ENCODE results near the gene TMEM61. TPM values are rescaled to one million over a fixed set of nuclear protein-coding genes. Genes with fewer than 3 reads are reported as not detected.
"Not testable (repeated sequence)": the region's sequence is repeated elsewhere in the genome, so short reads cannot be mapped to it uniquely, and the experiment has no call there.

TMEM61 gene
- not detected for total RNA-seq

DNA sequence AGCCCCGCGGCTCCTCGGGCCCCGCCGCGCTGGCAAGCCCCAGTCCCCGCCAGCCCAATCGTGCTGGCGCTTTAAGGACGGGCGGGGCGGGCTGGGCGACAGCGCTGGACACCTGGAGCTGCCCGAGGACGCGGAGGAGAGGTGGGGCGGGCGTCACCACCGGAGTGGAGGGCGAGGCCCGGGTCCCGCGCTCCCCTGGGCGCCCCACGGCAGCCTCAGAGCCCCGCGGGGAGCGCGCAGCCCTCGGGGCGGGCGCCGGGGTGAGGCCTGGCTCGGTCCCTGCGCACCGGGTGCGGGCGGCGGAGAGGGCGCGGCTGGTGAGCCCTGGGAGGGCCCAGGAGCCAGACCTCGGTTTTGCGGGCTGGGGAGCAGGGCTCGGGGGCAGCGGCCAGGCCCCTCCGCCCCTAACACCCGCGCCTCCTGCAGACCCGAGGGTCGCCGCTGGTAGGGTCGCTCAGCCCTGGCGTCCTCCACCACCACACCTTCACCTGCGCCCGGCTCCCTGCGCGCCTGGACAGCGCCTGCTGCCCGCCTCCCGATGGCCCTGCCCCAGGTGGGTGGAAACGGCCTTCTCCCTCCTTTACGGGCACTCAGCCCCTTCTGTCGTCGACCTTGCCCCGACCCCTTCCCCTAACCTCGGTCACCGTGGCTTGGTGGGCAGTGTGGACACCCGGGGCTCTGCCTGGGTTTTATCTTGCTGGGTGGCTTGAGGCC lies at the start of gene TMEM61:
Gene TMEM61 (plus strand): TSS at position 101 of the 714 bp plus-strand sequence. CDS start 438 bp downstream, at position 539.
- no peaks in the 10 kb centered on the region for H3K9me3 Mint-ChIP-seq (ENCODE audit: insufficient read depth)
- no peak within 1 kb of the TSS for H3K4me3 Mint-ChIP-seq
- H3K27me3 Mint-ChIP-seq (ENCODE audit: low read depth), result peaks cover 46% of the 10 kb centered on the region
- DNase-seq (no peak), ATAC-seq (peak; percentile 23)
- H3K36me3 Mint-ChIP-seq (ENCODE audit: low read depth), result no peaks in the 10 kb centered on the region
- POLR2A ChIA-PET, result no interaction called here
- H3K4me1 Mint-ChIP-seq (ENCODE audit: low read depth), result no peaks in the 10 kb centered on the region
- no peak within 1 kb of the TSS for H3K27ac Mint-ChIP-seq
- CTCF ChIA-PET, result no interaction called here

DNA sequence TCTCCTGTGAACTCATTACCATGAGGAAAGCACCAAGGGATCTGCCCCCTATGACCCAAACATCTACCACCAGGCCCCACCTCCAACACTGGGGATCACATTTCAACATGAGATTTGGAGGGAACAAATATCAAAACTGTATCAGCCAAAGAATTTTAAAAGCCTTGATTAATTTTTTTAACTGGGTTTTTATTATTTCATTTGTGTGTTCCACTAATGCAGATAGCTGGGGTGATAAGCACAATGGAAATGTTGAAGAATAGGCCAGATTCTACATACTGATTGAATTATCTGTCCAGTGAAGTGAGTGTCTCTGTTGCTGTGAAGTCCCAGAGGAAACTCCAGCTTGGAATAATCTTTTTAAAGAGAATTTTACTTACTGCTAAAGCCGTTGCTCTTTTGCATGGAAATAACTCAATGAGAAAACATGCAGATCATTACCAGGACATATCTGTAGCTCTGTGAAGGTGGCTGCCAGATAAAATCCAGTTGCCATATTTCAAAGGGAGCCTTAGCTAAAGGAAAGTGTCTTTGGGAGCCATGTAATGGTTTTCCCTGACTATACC lies 49.1 kb upstream of the TMEM61 start:
- Mint-ChIP-seq H3K27me3 (ENCODE audit: low read depth) (peaks cover 16% of the 10 kb centered on the region), H3K4me3 (no peak overlapping the region), H3K9me3 (ENCODE audit: insufficient read depth) (no peaks in the 10 kb centered on the region), H3K27ac (no peak overlapping the region), H3K4me1 (ENCODE audit: low read depth) (no peaks in the 10 kb centered on the region), H3K36me3 (ENCODE audit: low read depth) (no peaks in the 10 kb centered on the region)
- ChIA-PET CTCF (interaction anchor here (1.4 to 5.3 kb wide), 4 partner anchors 12 to 64 kb away, joined by 4 to 36 read pairs (median 7); no protein-coding TSS in a partner anchor), POLR2A (no interaction called here)
- ATAC-seq (no peak), DNase-seq (no peak)

DNA sequence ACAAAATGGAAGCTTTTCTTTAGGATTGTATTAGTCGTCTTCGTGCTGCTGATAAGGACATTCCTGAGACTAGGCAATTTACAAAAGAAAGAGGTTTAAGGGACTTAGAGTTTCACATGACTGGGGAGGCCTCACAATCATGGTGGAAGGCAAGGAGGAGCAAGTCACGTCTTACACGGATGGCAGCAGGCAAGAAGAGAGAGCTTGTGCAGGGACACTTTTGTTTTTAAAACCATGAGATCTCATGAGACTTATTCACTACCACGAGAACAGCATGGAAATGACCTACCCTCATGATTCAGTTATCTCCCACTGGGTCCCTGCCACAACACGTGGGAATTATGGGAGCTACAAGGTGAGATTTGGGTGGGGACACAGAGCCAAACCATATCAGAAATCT lies 46.3 kb upstream of the TMEM61 start:
- H3K27me3 Mint-ChIP-seq (ENCODE audit: low read depth), result peaks cover 26% of the 10 kb centered on the region
- H3K27ac Mint-ChIP-seq; H3K9me3 Mint-ChIP-seq (ENCODE audit: insufficient read depth); ATAC-seq; H3K4me1 Mint-ChIP-seq (ENCODE audit: low read depth); POLR2A ChIA-PET; H3K4me3 Mint-ChIP-seq; H3K36me3 Mint-ChIP-seq (ENCODE audit: low read depth); DNase-seq: not testable (repeated sequence)
- CTCF ChIA-PET, result interaction anchor here (1.6 kb wide), 1 partner anchor 11 kb away, joined by 11 read pairs; no protein-coding TSS in a partner anchor

DNA sequence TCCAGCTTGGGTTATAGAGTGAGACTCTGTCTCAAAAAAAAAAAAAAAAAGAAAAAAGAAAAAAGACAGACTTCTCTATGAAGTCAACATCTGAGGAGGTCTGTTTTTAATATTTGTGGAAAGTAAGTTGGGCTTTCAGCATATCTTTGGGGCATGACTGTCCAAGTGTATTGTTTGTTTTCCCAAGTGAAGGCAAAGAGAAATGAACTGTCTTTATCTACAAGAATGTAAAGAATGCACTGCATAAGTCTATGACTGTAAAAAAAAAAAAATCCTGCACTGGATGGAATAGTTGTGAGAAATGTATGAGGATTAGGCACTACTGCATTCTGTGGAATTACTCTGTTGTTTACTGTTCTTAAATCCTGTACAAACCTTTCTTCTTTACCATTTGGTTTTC lies 45.6 kb upstream of the TMEM61 start:
- H3K4me1 Mint-ChIP-seq (ENCODE audit: low read depth), result peaks cover 9% of the 10 kb centered on the region
- H3K9me3 Mint-ChIP-seq (ENCODE audit: insufficient read depth), result no peaks in the 10 kb centered on the region
- ChIA-PET CTCF (interaction anchor here (1.3 to 1.6 kb wide), 3 partner anchors 10 to 61 kb away, joined by 3 to 11 read pairs (median 4); no protein-coding TSS in a partner anchor), POLR2A (no interaction called here)
- ATAC-seq (no peak), DNase-seq (no peak)
- peaks cover 23% of the 10 kb centered on the region for H3K27me3 Mint-ChIP-seq (ENCODE audit: low read depth)
- no peak overlapping the region for H3K4me3 Mint-ChIP-seq
- H3K36me3 Mint-ChIP-seq (ENCODE audit: low read depth), result no peaks in the 10 kb centered on the region
- H3K27ac Mint-ChIP-seq, result no peak overlapping the region

GRCh38 chr1:54936791-54937190 lies 43.6 kb upstream of the TMEM61 start:
- Mint-ChIP-seq H3K36me3 (ENCODE audit: low read depth) (no peaks in the 10 kb centered on the region), H3K9me3 (ENCODE audit: insufficient read depth) (no peaks in the 10 kb centered on the region), H3K27me3 (ENCODE audit: low read depth) (peaks cover 25% of the 10 kb centered on the region), H3K4me3 (no peak overlapping the region), H3K4me1 (ENCODE audit: low read depth) (peaks cover 9% of the 10 kb centered on the region), H3K27ac (no peak overlapping the region)
- POLR2A ChIA-PET, result no interaction called here
- CTCF ChIA-PET, result no interaction called here
- no peak for DNase-seq
- no peak for ATAC-seq

- ChIA-PET POLR2A (no interaction called here), CTCF (interaction anchor here (1.2 to 1.4 kb wide), 2 partner anchors 59 to 85 kb away, joined by 3 to 4 read pairs; no protein-coding TSS in a partner anchor)
- Mint-ChIP-seq H3K4me1 (ENCODE audit: low read depth) (peaks cover 9% of the 10 kb centered on the region), H3K36me3 (ENCODE audit: low read depth) (no peaks in the 10 kb centered on the region), H3K27ac (no peak overlapping the region), H3K9me3 (ENCODE audit: insufficient read depth) (no peaks in the 10 kb centered on the region), H3K4me3 (no peak overlapping the region), H3K27me3 (ENCODE audit: low read depth) (peaks cover 27% of the 10 kb centered on the region)
- ATAC-seq (no peak), DNase-seq (no peak)
These were observed 43.0 kb upstream of the TMEM61 start for GRCh38 chr1:54937469-54937868.

GRCh38 chr1:54938955-54939354 lies 41.5 kb upstream of the TMEM61 start:
- not testable (repeated sequence) for H3K27ac Mint-ChIP-seq

DNA sequence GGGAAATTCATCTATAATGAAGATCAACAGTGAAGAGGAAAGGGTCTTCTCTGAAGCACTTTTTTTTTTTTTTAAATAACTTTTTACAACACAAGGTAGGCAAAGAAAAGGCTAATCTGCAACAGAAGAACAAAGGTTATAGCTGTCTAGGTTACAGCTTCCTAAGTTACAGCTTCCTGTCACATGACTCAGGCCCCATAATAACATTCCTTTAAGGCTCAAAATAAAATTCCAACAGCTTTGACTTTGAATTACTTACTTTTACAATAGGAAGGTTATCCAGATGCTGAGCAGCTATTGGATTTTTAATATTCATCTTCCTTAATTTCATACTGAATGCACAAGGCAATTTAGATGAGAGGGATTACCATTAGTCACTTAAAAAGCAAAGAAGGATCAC lies 40.4 kb upstream of the TMEM61 start:
- Mint-ChIP-seq H3K4me3 (no peak overlapping the region), H3K9me3 (ENCODE audit: insufficient read depth) (no peaks in the 10 kb centered on the region), H3K4me1 (ENCODE audit: low read depth) (peaks cover 13% of the 10 kb centered on the region), H3K36me3 (ENCODE audit: low read depth) (no peaks in the 10 kb centered on the region), H3K27me3 (ENCODE audit: low read depth) (peaks cover 26% of the 10 kb centered on the region), H3K27ac (no peak overlapping the region)
- DNase-seq (no peak), ATAC-seq (no peak)
- ChIA-PET POLR2A (interaction anchor here (0.7 kb wide), 1 partner anchor 13 kb away, joined by 3 read pairs; no protein-coding TSS in a partner anchor), CTCF (interaction anchor here (1.8 to 2.6 kb wide), 4 partner anchors 9 to 82 kb away, joined by 7 to 12 read pairs (median 9); no protein-coding TSS in a partner anchor)

More at GRCh38 chr1:54938955-54939354, 41.5 kb upstream of the TMEM61 start:
- CTCF ChIA-PET, result interaction anchor here (0.7 to 2.6 kb wide), 6 partner anchors 9 to 83 kb away, joined by 3 to 12 read pairs (median 8); no protein-coding TSS in a partner anchor
- H3K9me3 Mint-ChIP-seq (ENCODE audit: insufficient read depth); H3K4me3 Mint-ChIP-seq; ATAC-seq; DNase-seq; POLR2A ChIA-PET; H3K36me3 Mint-ChIP-seq (ENCODE audit: low read depth); H3K4me1 Mint-ChIP-seq (ENCODE audit: low read depth): not testable (repeated sequence)
- H3K27me3 Mint-ChIP-seq (ENCODE audit: low read depth), result peaks cover 31% of the 10 kb centered on the region

DNA sequence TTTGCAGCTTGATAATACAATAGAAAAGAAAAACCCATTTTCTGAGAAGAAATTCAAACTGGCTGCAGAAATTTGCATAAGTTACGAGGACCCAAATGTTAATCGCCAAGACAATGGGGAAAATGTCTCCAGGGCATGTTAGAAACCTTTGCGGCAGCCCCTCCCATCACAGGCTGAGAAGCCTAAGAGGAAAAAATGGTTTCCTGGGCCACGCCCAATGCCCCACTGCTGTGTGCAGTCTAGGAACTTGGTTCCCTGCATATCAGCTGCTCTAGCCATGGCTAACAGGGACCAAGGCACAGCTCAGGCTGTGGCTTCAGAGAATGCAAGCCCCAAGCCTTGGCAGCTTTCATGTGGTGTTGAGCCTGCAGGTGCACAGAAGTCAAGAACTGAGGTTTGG lies 37.5 kb upstream of the TMEM61 start:
- peaks cover 25% of the 10 kb centered on the region for H3K4me1 Mint-ChIP-seq (ENCODE audit: low read depth)
- H3K4me3 Mint-ChIP-seq, result no peak overlapping the region
- ChIA-PET POLR2A (no interaction called here), CTCF (interaction anchor here (1.2 to 6.3 kb wide), 4 partner anchors 11 to 79 kb away, joined by 4 to 119 read pairs (median 14); partner anchors contain the start of gene BSND)
- DNase-seq, result no peak
- no peak overlapping the region for H3K27ac Mint-ChIP-seq
- no peaks in the 10 kb centered on the region for H3K36me3 Mint-ChIP-seq (ENCODE audit: low read depth)
- no peaks in the 10 kb centered on the region for H3K9me3 Mint-ChIP-seq (ENCODE audit: insufficient read depth)
- peaks cover 18% of the 10 kb centered on the region for H3K27me3 Mint-ChIP-seq (ENCODE audit: low read depth)
- ATAC-seq, result no peak

DNA sequence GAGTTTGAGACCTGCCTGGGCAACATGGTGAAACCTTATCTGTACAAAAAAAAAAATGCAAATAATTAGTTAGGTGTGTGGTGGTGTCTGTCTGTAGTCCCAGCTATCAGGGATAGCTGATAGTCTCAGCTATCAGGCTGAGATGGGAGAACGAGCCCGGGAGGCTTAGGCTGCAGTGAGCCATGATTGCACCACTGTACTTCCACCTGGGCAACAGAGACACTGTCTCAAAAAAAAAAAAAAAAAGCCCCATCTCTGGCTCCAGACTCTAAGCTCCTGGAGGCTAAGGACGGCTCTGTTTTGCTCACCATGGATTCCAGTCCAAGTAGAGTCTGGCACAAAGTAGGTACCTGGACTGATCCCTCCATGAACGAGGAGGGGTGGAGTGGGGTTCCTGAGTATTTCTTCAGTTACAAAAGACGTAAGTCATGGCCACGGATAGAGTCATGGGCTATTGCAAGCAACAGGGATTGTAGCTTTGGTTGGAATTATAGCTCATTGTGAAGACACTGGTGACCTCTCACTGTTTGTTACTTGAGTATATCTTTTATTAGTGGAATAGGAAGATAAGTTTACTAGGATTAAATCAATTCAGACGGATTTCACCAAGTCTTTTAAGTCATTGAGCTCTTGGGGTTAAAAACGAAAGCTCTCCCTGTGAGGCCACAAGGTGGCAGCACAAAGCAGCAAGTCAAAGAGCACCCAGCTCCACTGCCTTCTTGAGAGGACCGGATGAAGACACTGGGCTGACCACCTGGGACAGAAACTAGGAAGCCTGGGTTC lies 35.6 kb upstream of the TMEM61 start:
- H3K36me3 Mint-ChIP-seq (ENCODE audit: low read depth), result no peaks in the 10 kb centered on the region
- peaks cover 13% of the 10 kb centered on the region for H3K27me3 Mint-ChIP-seq (ENCODE audit: low read depth)
- peak overlapping the region; percentile 54 for H3K27ac Mint-ChIP-seq
- DNase-seq (peak; percentile 84), ATAC-seq (peak; percentile 82)
- H3K9me3 Mint-ChIP-seq (ENCODE audit: insufficient read depth), result no peaks in the 10 kb centered on the region
- H3K4me3 Mint-ChIP-seq, result peak overlapping the region; percentile 12
- CTCF ChIA-PET, result interaction anchor here (0.7 to 6.3 kb wide), 44 partner anchors 9 to 1640 kb away, joined by 3 to 119 read pairs (median 4); partner anchors contain the start of genes BSND, DHCR24 and TTC22
- peaks cover 20% of the 10 kb centered on the region for H3K4me1 Mint-ChIP-seq (ENCODE audit: low read depth)
- POLR2A ChIA-PET, result interaction anchor here (0.6 to 1.2 kb wide), 3 partner anchors 16 to 84 kb away, joined by 3 to 9 read pairs (median 3); no protein-coding TSS in a partner anchor

GRCh38 chr1:54945393-54945936 lies 35.0 kb upstream of the TMEM61 start:
- Mint-ChIP-seq H3K27ac (peak overlapping the region; percentile 54), H3K4me1 (ENCODE audit: low read depth) (peaks cover 24% of the 10 kb centered on the region), H3K36me3 (ENCODE audit: low read depth) (no peaks in the 10 kb centered on the region), H3K27me3 (ENCODE audit: low read depth) (peaks cover 13% of the 10 kb centered on the region), H3K4me3 (peak overlapping the region; percentile 12), H3K9me3 (ENCODE audit: insufficient read depth) (no peaks in the 10 kb centered on the region)
- DNase-seq (no peak), ATAC-seq (no peak)
- ChIA-PET POLR2A (interaction anchor here (0.6 to 1.2 kb wide), 3 partner anchors 16 to 85 kb away, joined by 3 to 9 read pairs (median 3); no protein-coding TSS in a partner anchor), CTCF (interaction anchor here (0.7 to 6.3 kb wide), 42 partner anchors 12 to 1640 kb away, joined by 3 to 119 read pairs (median 4); partner anchors contain the start of genes BSND, DHCR24 and TTC22)

Measured in activated CD8-positive, alpha-beta T cell treated with anti-CD3 and anti-CD28 coated beads, Interleukin-2, amount 10 ng/mL, durations not matched to agents 7 days and 5 days (primary cell).